HG02973 (cell line): ENCODE results near the gene CIPC.

ENCODE experiments used
- ATAC-seq: cut with Tn5 transposase; IDR thresholded peaks from one replicate; pipeline ENCODE4 v1.9.1; 2021; ENCODE audit warnings: moderate library complexity; ENCODE audit not compliant: unreplicated experiment

CIPC gene

DNA sequence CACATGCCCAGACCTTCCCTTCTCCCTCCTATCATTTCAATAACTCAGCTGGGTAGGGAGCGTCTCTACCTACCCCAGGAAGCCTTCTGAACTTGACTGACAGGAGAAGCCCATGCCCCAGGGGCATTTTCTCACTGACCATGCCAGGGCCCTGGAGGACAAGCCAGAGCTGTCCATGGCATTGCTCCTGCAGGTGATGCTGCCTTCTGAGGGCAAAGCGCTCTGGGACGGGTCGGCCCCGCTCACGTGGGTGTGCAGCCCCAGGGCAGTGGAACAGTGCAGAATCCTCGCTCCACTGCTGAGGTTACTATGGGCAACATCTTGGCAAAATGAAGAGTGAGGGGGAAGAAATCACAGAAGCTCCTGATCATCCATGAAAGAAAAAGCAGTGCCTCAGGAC, 28.5 kb upstream of the CIPC start:
- no peak for ATAC-seq

DNA sequence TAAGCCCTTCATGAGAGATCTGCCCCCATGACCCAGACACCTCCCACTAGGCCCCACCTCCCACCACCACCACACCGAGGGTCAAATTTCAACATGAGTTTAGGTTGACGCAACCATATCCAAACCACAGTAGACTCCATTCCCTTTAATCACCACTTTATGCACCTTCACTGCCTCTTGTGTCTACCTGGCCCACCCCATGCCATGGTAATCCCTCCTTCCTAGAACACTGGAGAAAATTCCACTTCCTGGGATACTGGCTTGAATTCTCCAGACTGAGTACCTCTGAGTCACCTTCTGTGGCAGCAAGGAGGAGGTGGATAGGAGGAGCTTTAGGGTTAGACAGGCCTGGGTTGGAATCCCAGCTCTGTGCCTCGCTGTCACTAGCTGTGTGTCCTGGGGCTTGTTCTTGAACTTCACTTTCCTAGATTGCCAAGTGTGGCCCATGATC, 26.1 kb upstream of the CIPC start:
- ATAC-seq: no peak

DNA sequence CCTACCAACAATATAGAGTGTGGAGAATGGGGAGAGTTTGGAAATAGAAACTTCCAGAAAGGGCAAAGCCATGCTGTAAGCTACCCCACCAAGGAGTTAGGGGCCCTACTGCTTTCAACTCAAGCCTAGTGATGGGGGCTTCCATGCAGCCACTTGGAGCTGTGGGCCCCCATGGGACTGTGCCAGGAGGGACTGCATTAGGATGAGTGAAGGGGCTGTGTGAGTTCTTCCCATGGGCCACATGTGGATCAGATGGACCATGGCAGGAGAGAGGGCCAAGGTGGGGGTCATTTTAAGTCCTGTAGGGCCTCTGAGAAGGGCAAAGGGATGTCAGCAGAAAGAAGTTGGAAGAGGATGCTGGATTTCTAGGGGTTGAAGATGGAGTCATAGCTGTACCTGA, 23.1 kb upstream of the CIPC start:
- ATAC-seq: no peak

- no peak for ATAC-seq
Measured at GRCh38 chr14:77076113-77076631, 21.9 kb upstream of the CIPC start.

DNA sequence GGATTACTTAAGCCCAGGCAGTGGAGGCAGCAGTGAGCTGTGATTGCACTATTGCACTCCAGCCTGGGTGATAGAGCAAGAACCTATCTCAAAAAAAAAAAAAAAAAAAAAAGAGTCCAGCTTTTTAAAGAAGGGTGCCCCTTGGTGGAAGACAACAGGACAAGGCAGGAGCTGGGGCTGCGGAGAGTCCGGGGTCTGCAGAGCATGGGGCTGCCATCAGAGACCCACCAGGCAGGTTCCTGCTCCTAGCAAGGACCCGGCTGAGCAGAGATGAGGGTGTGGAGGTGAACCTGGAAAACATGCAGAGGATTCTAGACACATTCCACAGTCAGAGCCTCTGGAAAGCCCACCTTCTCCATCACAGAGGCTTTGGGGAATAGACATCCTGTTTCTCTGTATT, 21.0 kb upstream of the CIPC start:
- ATAC-seq: no peak

- ATAC-seq: no peak
Measured at GRCh38 chr14:77082356-77082755, 15.7 kb upstream of the CIPC start.

DNA sequence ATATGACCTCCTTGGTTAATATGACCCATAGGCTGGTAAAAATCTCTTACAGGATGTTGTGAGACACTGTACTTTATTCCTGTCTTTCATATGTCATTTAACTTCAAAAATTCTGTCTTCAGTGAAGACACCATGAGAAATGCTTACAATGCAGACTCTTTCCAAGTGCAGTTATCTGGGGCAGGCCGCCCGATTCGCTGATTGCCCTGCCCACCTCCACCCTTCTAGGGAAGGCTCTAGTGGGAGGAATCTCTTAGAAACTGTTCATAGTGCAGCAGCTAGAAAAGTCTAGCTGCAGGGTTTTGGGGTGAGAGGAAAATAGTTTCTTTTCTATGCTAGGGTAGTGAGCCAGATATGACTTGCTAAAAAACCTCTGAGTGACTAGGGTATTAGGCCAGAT, 15.0 kb upstream of the CIPC start:
- no peak for ATAC-seq

DNA sequence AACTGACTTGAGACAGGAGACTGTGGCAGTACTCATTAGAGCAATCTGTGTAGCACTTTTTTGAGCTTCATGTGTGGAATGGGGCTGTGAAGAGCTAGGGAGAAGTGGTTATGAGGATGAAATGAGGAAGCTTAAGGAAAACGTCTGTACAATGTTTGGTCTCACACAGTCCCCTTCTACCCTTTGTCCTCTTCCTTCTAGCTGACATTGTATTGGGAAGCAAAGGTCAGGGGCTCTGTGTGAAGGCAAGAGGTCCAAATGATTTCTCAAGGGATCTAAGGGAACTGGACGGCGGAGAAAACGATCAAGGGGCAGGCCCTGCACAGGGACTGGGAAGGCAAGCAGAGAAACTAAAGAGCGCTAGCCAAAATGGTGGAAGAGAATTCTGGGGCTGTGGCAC, 13.1 kb upstream of the CIPC start:
- no peak for ATAC-seq

DNA sequence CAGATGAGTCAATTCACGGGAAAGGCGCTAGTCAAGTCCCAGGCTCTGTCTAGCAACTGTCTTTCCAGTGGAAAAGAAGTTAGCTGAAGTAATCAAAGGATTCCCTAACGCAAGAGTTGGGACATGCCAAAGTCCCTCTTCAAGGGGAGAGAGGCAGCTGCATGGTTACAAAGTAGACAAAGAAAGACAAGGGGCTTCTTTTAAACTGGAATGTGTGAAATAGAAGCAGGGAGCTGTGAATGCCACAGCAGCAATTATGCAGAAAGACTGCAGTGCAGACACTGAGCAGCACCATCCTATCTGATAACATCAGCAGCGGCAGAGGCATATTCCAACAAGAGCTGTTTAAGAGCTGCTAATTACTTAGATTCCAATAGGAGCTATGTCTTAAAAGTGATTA, 12.5 kb upstream of the CIPC start:
- no peak for ATAC-seq

GRCh38 chr14:77086017-77086727, 11.9 kb upstream of the CIPC start:
- peak; percentile 57 for ATAC-seq

DNA sequence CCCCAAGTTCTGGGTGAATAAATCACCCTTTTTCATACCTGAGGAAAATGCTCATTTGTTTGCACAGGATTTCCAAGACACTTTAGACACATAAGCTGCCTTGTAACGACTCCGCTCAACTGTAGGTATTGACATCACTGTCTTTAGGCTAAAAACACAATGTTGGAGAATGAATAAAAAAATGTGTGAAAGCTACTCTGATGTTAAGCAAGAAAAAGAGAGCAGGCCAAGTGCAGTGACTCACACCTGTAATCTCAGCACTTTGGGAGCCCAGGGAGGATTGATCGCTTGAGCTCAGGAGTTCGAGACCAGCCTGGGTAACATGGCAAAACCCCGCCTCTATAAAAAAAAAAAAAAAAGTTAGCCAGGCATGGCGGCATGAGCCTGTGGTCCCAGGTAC, 11.1 kb upstream of the CIPC start:
- no peak for ATAC-seq

GRCh38 chr14:77087631-77088030, 10.4 kb upstream of the CIPC start:
- ATAC-seq: no peak

DNA sequence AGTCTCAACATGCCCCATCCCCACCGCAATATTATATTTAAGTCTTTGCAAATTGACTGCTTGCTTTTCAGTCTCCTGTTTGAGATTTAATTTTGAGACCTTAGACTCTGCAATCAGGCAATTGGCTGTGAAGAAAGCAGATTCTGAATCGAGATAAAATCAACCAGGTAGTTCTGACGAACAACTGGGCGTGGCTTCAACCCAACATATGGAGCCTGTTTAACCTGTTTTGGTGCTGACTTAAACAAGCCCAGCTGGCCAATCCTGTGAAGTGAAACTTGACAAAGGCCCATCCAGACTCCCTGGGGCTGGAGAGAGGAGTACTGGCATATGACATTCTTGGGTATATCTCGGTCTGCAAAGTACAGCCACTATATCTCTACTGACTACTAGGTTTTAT, 9.8 kb upstream of the CIPC start:
- ATAC-seq: no peak

GRCh38 chr14:77088645-77089044, 9.4 kb upstream of the CIPC start:
- no peak for ATAC-seq

DNA sequence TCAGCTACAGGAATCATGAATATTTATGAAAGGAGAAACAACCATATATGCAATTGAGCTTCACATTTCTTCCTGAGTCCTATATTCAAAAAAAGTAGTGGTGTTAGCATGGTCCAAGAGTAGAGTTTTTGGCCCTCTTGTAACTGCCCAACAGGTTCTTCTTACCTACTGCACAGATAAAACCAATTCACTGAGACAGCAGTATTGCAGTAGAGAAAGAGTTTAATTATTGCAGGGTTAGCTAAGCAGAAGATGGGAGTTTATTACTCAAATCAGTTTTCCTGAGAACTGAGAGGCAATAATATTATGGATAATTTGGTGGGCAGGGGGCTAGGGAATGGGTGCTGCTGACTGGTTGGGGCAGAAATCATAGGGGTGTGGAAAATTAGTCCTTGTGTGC, 6.5 kb upstream of the CIPC start:
- no peak for ATAC-seq

DNA sequence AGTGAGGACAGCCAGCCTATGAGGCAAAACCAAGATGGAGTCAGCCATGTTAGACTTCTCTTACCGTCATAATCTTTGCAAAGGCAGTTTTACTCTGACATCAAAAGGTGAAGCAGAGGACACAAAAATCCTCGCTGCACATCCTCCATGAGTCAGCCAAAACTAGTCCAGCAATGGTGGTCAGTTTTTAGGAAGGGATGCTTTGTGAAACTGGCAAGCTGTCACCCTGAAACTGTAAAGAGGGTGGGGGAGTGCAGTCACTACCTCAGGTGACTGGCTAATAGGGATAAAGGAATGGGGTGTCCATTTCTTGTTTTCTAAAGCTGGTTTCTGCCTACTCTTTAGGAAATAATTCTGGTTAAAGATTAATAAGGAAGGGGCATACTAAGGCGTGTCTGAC, 5.4 kb upstream of the CIPC start:
- ATAC-seq: no peak

GRCh38 chr14:77094672-77095284, 3.3 kb upstream of the CIPC start:
- ATAC-seq: no peak

- no peak for ATAC-seq
Measured at GRCh38 chr14:77097006-77097699, 905 bp upstream of the CIPC start.

DNA sequence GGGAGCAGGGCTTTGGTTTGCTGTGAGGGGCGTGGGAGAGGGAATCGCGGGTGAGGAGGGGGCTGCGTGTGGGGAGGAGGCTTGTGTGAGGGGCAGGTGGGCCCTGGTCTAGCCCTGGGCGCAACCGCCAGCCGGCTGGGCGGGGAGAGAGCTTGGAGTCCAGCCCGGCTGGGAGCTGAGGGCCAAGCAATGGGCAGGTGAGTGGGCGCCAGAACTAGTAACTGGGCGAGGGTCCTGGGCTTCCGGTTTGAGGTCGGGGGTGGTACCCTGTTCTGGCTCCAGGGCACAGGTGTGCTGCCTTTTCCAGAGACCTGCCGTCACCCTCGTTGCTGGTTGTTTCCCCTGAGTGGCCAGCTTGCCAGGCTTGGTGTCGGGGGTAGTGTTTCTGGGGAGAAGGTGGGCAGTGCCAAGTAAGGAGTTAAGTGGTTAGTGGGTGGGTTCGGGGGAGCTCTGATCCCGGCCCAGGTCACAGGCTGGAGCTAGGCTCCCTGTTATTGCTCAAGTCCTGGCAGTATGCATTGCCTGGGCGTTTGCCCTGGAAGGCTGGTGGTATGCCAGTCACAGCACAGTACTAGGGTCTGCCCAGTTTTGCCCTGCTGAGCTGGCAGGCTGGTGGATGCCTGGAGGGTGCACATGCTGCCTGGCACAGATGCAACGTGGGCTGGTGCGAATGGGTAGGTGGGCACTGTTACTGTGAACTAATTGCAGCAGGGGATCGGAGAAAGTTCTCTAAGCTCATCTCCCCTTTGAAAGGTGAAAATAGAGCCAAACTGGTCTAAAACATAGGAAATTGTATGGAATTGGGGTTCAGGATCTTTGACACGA, 683 bp downstream of the CIPC start:
- ATAC-seq: no peak

GRCh38 chr14:77099425-77100167, 1.5 kb downstream of the CIPC start:
- no peak for ATAC-seq

DNA sequence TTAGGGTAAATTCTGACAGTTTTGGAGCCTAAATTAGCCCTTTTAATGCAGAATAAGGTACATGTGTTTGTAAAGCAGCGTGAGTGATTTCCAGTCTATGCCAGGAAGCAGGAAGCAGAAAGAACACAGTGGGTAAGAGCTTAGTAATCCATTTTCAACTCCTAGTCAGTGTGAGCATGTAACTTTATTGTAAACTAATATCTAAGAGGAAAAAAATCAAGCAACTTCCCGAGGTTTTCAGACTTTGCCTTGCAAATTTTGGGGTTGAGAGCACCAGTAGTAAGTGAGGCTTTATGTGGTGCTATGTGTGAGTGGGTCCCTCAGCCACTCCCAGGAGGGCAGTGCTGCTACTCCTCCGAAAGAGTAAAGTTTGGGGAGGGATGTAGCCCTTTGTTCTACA, 2.9 kb downstream of the CIPC start:
- ATAC-seq: no peak
